Measurements from ENCODE around the gene NAA10.

GRCh38 chrX:153951683-153952372 is 17.0 kb upstream of the NAA10 start:
- TF ChIP-seq CTCF (IDR thresholded peaks at IDR 0.05), result no peak
- no peak for TF ChIP-seq POLR2A (IDR thresholded peaks at IDR 0.05)

Data from heart left ventricle (tissue), 13 donors.